ENCODE measurements around the gene FARSB. TPM values are rescaled to one million over a fixed set of nuclear protein-coding genes. Genes with fewer than 3 reads are reported as not detected.

FARSB gene
- total RNA-seq, 1 experiment from 2014 or later = 50.2 TPM

DNA sequence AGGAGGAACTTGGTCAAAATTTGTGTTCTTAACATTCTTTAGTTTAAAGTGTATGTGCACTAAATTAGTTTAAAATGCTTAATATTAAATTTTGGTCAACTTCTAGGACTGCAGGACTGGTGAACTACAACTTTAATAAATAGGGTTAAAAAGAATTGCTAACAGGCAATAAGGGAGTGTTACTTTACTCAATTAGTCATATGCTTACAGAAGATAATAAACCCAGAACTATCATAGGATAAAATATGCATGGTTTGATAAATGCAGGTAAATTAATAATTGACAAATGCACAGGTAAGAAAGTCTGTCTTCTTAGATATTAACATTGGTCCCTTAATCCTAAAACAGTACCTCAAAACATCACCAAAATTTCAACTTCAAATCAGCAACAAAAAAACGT, 20.6 kb downstream of the FARSB start:
- Histone ChIP-seq H2AFZ (no peak overlapping the region), H3K36me3 (ENCODE audit: low read depth) (peaks cover 85% of the 10 kb centered on the region), H3K27me3 (ENCODE audit: insufficient read depth, low read depth) (no peaks in the 10 kb centered on the region), H4K20me1 (ENCODE audit: insufficient read depth) (0 out of 2 replicates have a peak, but pooled peaks cover 11% of the 10 kb centered on the region), H3K4me1 (replicated peaks; ENCODE audit: insufficient read depth) (no peaks in the 10 kb centered on the region), H3K4me3 (no peak overlapping the region), H3K9me2 (ENCODE audit: insufficient read depth) (no peaks in the 10 kb centered on the region), H3K9me3 (ENCODE audit: insufficient read depth, low read depth) (no peaks in the 10 kb centered on the region), H3F3A (ENCODE audit: insufficient read depth, low read depth) (peaks cover 2% of the 10 kb centered on the region; the same call in 1 of the 2 replicates), H3K27ac (no peak overlapping the region), H3K79me2 (ENCODE audit: low read depth) (no peaks in the 10 kb centered on the region), H3K4me2 (no peak overlapping the region)
- TF ChIP-seq, protein P1, sequence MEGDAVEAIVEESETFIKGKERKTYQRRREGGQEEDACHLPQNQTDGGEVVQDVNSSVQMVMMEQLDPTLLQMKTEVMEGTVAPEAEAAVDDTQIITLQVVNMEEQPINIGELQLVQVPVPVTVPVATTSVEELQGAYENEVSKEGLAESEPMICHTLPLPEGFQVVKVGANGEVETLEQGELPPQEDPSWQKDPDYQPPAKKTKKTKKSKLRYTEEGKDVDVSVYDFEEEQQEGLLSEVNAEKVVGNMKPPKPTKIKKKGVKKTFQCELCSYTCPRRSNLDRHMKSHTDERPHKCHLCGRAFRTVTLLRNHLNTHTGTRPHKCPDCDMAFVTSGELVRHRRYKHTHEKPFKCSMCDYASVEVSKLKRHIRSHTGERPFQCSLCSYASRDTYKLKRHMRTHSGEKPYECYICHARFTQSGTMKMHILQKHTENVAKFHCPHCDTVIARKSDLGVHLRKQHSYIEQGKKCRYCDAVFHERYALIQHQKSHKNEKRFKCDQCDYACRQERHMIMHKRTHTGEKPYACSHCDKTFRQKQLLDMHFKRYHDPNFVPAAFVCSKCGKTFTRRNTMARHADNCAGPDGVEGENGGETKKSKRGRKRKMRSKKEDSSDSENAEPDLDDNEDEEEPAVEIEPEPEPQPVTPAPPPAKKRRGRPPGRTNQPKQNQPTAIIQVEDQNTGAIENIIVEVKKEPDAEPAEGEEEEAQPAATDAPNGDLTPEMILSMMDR (conservative IDR thresholded peaks at IDR 0.05) = no peak
- TF ChIP-seq EZH2 (IDR thresholded peaks at IDR 0.05; ENCODE audit: low read depth) = no peak
- POLR2A ChIA-PET (ENCODE audit: unreplicated experiment) = no interaction called here
- intact Hi-C loops (cut with micrococcal nuclease; ENCODE audit: unreplicated experiment) = no loop called here
- CTCF ChIA-PET = no interaction called here
- DNase-seq = no peak
- BruUV-seq (replicated peaks) = no TSS peak

DNA sequence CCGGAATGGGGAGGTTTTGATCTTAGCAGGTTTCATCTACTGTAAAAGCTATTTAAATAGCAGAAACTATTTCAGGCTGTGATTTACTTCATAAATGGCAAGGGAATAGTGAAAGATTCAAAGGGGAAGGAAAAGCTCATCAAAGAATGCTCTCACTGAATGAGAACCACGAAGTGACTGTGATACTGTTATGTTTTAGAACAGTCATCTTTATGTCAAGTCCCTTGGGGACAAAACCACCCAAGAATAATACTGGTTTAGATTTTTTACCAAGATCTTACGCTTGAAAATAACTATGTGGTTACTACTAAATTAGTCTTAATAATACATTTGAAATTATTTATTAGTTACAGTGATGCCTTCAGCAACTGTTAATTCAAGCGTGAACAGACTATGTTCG, 28.1 kb downstream of the FARSB start:
- intact Hi-C loops (cut with micrococcal nuclease; ENCODE audit: unreplicated experiment) = no loop called here
- no TSS peak for BruUV-seq (replicated peaks)
- Histone ChIP-seq H4K20me1 (ENCODE audit: insufficient read depth) (no peaks in the 10 kb centered on the region; the same call in none of the 2 replicates), H3K27ac (no peak overlapping the region), H3K4me2 (no peak overlapping the region), H3K9me3 (ENCODE audit: insufficient read depth, low read depth) (no peaks in the 10 kb centered on the region), H2AFZ (no peak overlapping the region), H3K27me3 (ENCODE audit: insufficient read depth, low read depth) (no peaks in the 10 kb centered on the region), H3K36me3 (ENCODE audit: low read depth) (peaks cover 93% of the 10 kb centered on the region), H3K9me2 (ENCODE audit: insufficient read depth) (no peaks in the 10 kb centered on the region), H3F3A (ENCODE audit: insufficient read depth, low read depth) (no peaks in the 10 kb centered on the region), H3K4me3 (no peak overlapping the region), H3K4me1 (replicated peaks; ENCODE audit: insufficient read depth) (no peaks in the 10 kb centered on the region), H3K79me2 (ENCODE audit: low read depth) (no peaks in the 10 kb centered on the region)
- ChIA-PET POLR2A (ENCODE audit: unreplicated experiment) (no interaction called here), CTCF (no interaction called here)
- no peak for TF ChIP-seq EZH2 (IDR thresholded peaks at IDR 0.05; ENCODE audit: low read depth)
- TF ChIP-seq, protein P1 (conservative IDR thresholded peaks at IDR 0.05) = no peak
- no peak for DNase-seq

DNA sequence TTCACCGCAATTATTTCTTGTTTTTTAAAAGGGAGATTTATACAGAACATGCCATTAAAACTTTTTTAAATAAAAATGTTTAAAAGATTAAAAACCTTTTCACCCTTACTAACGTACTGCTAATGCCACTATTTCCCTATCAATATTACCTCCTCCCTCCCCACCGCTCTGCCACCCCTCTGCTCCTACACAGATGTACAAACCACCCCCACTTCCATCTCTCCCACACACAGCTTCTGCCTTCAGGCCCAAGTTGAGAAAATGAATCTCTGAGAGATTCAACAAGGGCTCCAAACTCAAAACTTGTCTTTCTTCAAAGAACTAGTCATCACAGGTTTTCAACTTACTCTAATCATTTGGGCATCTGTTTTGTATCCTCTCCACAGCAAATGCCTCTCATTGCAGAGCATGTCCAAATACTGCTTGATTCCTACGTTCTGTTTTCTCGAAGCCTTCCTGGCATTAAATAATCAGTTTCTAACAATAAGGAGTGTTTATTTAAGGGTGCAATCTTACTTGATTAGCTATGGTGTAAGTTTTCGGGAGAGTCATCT, 32.1 kb downstream of the FARSB start:
- intact Hi-C loops (cut with micrococcal nuclease; ENCODE audit: unreplicated experiment) = no loop called here
- no peaks in the 10 kb centered on the region for H3K27me3 ChIP-seq (ENCODE audit: insufficient read depth, low read depth)
- no TSS peak for BruUV-seq (replicated peaks)
- no peak overlapping the region for H3K4me2 ChIP-seq
- H3K79me2 ChIP-seq (ENCODE audit: low read depth) = no peaks in the 10 kb centered on the region
- H3F3A ChIP-seq (ENCODE audit: insufficient read depth, low read depth) = no peaks in the 10 kb centered on the region; the same call in 1 of the 2 replicates
- TF ChIP-seq EZH2 (IDR thresholded peaks at IDR 0.05; ENCODE audit: low read depth) = no peak
- TF ChIP-seq, protein P1 (conservative IDR thresholded peaks at IDR 0.05) = no peak
- H3K4me1 ChIP-seq (replicated peaks; ENCODE audit: insufficient read depth) = no peaks in the 10 kb centered on the region
- no peaks in the 10 kb centered on the region for H3K9me2 ChIP-seq (ENCODE audit: insufficient read depth)
- no peaks in the 10 kb centered on the region; the same call in none of the 2 replicates for H4K20me1 ChIP-seq (ENCODE audit: insufficient read depth)
- POLR2A ChIA-PET (ENCODE audit: unreplicated experiment) = no interaction called here
- CTCF ChIA-PET = no interaction called here
- H3K4me3 ChIP-seq = no peak overlapping the region
- DNase-seq = no peak
- no peak overlapping the region for H2AFZ ChIP-seq
- H3K27ac ChIP-seq = no peak overlapping the region
- H3K36me3 ChIP-seq (ENCODE audit: low read depth) = peaks cover 84% of the 10 kb centered on the region
- H3K9me3 ChIP-seq (ENCODE audit: insufficient read depth, low read depth) = no peaks in the 10 kb centered on the region
